OCI-LY7 (cell line): ENCODE measurements around the gene PRKAR2A.

Experiments used
- EZH2phosphoT487 ChIP-seq: fragments of 200-600 bp; sonication (generic); IDR thresholded peaks from 2 replicates; pipeline ENCODE4 v1.6.1; 2018; ENCODE audit warnings: low read depth, borderline replicate concordance, mild to moderate bottlenecking, mixed run types, antibody characterized with exemption, low read length, moderate library complexity, mixed read lengths
- TF ChIP-seq, protein P1 (sequence below): fragments of 200-600 bp; sonication (generic); conservative IDR thresholded peaks from 2 replicates; pipeline ENCODE4 v1.5.1; 2014; ENCODE audit warnings: mild to moderate bottlenecking, antibody characterized with exemption, low read length, moderate library complexity, mixed read lengths

- TF ChIP-seq, protein P1, sequence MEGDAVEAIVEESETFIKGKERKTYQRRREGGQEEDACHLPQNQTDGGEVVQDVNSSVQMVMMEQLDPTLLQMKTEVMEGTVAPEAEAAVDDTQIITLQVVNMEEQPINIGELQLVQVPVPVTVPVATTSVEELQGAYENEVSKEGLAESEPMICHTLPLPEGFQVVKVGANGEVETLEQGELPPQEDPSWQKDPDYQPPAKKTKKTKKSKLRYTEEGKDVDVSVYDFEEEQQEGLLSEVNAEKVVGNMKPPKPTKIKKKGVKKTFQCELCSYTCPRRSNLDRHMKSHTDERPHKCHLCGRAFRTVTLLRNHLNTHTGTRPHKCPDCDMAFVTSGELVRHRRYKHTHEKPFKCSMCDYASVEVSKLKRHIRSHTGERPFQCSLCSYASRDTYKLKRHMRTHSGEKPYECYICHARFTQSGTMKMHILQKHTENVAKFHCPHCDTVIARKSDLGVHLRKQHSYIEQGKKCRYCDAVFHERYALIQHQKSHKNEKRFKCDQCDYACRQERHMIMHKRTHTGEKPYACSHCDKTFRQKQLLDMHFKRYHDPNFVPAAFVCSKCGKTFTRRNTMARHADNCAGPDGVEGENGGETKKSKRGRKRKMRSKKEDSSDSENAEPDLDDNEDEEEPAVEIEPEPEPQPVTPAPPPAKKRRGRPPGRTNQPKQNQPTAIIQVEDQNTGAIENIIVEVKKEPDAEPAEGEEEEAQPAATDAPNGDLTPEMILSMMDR, result no peak
- TF ChIP-seq EZH2phosphoT487, result no peak
Observed at GRCh38 chr3:48881652-48882114, 34.0 kb upstream of the PRKAR2A start.
